Lung microvascular endothelial cell (primary cell): ENCODE measurements around the gene RCOR2. TPM values are rescaled to one million over a fixed set of nuclear protein-coding genes. Genes with fewer than 3 reads are reported as not detected.
A peak's percentile ranks its signal among the peaks of the same experiment; 100 is the strongest.

Experiments used
- DNase-seq, 2 donors: peaks; one replicate each; pipeline versions ENCODE4 v3.0.0 to v3.0.0-alpha.2; 2010; ENCODE audit warnings: low read depth in 2 of 2
- total RNA-seq: library from RNA; depleted of rRNA; stranded (reverse); fragments of >200 nt; gene quantifications from 2 replicates; pipeline ENCODE4 v1.2.1, GENCODE V29; 2014

Gene RCOR2
- total RNA-seq, 1 donor from 2014 or later, result under 0.01 TPM

DNA sequence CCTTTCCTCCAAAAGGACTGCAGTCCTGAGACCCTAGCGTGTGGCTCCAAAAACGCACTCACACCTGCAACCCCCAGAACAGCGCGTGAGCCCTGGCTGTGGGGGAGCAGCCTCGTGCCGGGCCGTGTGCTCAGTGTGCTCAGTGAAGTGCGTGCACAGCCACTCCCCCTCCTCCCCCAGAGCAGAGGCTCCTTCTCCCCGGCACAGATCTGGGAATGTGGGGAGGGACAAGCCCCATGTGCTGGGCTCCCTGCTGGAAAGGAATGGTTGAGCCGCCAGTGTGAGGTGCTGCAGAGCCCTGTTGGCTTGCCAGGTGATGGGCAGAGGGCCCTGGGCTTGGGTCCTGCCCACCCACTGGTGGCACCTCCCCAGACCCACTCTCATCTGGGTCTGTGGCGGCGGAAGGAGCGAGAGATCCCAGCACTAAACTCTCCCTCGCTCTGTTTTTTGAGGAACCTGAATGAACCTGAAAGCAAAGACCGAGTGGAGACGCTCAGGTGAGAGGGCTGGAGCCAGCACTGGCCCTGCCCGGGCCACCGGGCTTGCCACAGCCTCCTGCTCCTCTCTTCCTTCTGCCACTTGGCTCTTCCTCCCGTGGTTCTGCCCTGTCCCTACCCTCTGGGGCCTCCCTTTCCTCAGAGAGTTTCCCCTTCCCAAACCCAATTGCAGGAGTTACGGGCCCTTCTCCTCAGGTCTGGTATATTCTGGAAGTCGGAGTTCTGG, 9.0 kb downstream of the RCOR2 start:
- DNase-seq, result no peak

GRCh38 chr11:63907063-63907462, 9.9 kb downstream of the RCOR2 start:
- DNase-seq, result no peak

DNA sequence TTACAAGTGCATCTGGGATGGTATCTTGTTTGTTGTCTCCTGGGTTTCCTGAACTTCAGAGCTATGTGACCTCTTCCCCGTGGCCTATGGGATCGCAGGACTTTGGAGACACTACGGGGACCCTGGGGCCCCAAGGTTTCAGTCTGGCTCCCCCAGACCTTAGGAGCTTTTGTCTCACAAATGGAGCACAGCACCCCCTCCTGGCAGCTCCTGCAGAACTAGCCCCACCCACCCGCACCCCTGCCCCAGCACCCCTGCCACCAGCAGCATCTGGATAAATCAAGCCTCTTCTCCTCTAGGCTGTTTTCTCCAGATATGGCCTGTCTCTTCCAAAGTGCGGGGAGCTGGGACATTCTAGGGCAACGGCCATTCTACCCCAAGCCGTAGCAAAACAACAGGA, 10.4 kb downstream of the RCOR2 start:
- peak; percentile 39 to 53 for DNase-seq

DNA sequence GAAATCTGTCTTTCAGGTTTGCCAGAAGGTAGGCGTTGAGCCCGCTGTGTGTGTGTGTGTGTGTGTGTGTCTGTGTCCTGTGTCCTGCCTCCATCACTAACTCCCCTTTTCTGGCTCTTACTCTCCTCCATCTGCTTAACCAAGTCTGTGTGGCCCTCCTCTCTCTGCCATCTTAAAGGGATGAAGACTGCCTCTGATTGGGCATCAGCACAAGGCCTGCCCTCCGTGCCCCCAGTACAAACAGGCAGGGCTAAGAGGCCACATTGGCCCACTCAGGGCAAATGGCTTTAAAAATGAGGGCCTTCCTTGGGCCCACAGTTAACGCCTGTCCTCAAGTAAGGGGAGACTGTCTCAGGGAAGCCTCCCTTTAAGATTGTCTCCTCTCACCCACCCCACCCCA, 10.9 kb downstream of the RCOR2 start:
- no peak for DNase-seq

DNA sequence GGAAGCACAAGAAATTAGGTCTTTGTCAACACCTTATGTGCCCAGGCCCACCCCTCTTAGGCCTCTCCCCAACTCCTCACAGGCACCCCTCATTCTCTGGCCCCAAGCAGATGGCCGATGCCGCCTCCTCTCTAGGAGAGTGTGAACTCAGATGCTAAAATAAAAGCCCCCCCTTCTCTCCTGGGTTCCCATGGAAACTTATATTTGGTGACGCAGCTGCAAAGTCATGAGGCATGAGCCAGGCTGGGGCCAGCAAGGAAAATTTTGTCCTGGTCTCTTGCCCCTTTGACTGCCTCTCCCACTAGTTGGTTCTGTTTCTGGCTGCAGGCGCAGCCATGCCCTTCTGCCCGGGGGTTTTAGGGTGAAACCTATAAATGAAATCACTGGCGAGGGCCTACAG, 11.8 kb downstream of the RCOR2 start:
- no peak for DNase-seq

- DNase-seq, result no peak
These were observed 12.2 kb downstream of the RCOR2 start for GRCh38 chr11:63904743-63905142.

GRCh38 chr11:63903884-63904283, 13.1 kb downstream of the RCOR2 start:
- no peak for DNase-seq

DNA sequence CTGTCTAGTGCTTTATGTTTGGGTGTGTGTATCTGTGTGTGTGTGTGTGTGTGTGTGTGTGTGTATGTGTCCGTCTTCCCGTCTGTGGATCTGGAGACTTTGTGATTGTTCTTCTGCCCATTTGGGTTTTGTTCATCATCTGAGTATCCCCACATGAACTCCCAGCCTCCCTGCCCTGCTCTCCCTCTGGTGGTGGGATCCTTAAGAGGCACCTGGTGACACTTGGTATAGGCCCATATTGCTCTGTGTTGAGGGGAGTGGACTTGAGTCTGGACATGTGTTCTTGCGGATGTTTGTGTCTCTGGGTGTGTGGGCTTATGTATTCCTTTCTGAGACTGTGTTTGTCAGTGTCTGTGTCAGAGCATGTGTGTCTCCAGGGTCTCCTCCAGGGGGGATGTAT, 15.3 kb downstream of the RCOR2 start:
- peak; percentile 31 to 43 for DNase-seq

GRCh38 chr11:63897459-63898146, 19.4 kb downstream of the RCOR2 start:
- DNase-seq, result no peak

- no peak for DNase-seq
These were observed 20.9 kb downstream of the RCOR2 start for GRCh38 chr11:63896071-63896470.

- no peak for DNase-seq
These were observed 23.6 kb downstream of the RCOR2 start for GRCh38 chr11:63893355-63893754.

DNA sequence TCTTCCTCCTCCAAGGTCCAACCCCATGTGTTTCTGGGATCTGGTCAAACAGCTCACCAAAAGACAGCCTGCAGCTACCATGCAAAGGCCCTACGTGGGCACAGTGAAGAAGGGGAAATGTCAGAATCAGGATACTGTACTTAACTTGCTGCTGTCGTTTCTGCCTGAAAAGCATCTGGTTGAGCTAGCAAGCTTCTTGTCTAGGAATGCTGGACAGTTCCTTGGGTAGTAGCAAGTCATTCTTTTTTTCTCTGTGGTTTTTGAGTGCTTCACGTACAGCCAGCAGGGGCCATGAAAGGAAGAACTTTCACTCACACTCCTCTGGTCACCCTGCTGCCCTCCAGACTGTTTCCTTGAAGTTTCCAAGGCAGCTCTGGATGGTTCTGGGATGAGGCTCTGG, 24.7 kb downstream of the RCOR2 start:
- peak in 1 of 2 donors; percentile 40 for DNase-seq

DNA sequence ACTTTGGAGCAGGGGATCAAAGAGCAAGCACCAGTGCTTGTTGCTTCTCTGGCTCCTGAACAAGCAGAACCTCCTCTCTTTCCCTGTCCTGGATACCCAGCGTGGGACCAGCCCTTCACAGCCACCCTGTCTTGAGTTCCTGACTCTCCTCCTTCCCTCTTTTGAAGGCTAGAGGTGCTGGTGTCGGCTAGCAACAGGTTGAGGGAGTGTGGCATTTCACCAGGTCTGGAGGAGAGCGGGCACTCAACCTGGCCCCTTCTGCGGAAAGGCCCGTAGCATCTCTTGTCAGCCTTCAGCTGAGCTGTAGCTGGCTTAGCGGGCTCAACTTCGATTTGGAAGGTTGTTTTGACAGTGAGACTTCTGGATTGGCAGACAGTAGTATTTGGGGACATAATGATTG, 26.6 kb downstream of the RCOR2 start:
- DNase-seq, result no peak

DNA sequence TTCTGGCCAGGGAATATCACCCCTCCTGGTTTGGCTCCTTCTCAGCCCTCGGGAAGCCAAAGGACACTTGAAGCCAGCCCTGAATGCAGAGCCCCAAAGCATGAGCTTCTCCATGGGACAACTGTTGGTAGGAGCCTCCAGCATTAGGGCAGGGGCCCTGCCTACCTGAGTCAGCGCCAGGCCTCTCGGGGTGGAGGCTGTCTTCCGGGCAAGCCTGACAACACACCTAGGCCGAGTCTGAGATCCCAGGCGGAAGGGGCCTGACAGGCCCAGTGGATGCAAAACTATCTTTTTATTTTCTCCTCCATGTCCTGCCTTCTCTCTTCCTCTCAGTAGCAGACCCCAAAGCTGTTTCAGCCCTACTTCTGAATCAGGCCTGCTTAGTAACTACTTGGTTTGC, 27.6 kb downstream of the RCOR2 start:
- DNase-seq, result no peak

DNA sequence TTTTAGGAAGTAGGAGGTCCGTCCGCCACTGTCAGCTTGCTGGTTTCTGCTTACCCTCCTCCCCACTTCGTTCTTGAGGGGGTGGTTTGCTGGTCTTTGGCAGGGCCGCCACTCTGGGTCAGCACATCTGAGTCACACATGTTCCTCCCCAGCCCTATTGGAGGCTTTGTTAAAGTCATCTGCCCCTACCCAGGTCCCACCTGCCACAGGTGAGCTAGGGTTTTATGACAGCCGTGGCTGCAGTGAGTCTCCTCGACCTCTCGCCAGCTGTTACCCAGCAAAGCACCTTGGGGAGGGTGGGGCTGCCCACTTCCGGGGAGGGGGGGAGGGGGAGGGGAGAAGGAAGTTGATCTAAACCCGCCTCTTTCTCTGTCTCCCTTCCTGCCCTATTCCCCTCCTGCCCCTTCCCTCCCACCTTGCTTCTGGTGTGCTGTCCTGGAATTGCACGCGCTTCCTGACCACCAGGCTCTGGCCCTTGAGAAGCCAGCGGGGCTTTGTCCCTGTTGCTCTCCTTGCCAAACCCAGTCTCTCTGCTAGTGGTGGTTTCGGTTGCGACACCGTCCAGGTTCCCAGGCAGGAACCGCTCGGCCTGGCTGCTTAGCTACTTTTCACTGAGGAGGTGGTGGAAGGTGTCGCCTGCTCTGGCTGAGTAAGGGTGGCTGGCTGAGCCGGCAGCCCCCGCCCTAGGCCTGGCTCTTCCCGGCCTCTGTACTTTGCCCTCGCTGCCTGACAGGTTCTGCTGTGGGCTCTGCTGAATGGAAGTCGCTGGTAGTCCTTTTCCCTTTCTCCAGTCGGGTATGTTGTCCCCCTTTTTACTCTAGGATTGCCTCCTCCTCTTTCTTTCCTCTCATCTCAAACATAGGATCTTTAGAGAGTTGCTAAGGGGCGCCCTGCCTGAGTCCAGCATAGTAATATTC, 28.5 kb downstream of the RCOR2 start:
- DNase-seq, result peak; percentile 20 to 50

DNA sequence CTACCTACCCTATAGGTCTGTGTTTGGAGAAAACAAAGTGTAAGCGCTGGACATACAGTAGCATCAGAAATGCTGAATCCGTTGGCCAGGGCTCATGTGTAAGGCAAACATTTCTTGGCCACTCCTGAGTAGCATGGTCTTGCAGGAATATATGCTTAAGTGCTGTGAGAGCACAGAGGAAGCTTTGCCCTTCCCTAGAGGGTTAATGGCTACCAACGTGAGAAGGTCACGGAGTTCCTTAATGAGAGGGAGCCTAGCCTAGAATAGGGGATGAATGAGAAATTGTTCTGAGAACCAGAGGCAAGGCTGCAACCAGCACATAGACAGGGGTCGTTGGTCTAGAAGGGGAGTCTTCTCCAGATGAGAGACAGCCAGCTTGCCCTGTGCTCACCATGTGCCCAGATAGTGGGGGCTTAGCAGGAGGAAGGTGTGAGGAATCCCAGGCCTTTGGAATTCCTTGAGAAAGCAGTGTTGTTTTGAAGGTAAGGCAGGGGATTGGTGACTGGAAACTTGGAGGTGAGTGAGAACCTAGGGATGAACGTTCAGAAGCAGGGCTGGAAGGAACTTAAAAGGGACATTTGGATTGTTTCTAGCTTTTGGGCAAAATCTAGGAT, 29.5 kb downstream of the RCOR2 start:
- no peak for DNase-seq

DNA sequence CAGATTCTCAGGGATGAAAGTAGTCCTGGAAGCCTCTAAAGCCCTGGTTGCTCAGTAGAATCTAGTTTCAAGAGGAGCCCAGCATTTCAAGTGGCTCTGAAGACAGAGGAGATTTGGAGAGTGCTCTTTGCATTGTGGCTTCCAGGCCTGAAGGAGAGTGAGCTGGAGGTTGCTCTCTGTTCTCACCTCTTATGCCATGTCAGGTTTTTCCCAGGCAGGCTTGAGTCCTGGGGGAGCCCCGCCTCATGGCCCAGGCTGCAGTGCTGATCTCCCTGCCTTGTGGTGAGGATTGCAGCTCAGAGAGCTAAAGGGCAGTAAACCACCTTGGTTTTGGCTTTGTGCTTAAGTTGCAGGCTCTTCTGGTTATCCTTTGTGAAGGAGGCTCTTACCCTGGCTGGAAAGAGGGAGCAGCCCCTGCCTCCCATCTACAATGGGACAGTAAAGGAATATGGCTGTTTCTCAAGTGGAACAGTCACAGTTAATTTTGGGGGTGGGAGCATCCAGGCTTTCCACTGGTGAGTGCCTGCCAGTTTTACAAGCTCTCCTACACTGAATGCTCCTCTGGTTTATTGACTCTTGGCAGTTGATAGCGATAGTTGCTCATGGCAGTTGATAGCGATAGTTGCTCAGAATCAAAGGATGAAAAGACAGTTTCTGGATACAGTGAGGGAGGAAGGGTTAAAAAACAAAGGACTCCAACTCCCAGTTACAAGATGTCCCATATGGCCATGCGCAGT, 32.6 kb downstream of the RCOR2 start:
- no peak for DNase-seq

DNA sequence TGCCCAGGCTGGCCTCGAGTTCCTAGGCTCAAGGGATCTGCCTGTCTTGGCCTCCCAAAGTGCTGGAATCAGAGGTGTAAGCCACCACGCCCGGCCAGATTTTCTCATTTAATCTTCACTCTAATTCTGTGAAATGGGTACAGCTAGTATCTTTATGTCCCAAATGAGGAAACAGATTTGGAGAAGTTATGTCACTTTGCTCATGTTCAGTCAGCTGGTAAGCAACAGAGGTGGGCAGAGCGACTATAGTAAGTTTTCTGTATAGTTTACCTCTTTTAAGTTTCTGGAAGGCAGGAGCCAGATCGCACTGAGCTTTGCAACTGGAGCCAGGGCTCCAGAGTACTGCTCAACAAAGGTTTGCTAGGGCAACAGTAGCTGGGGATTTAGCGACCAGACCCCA, 33.2 kb downstream of the RCOR2 start:
- DNase-seq, result no peak

- no peak for DNase-seq
These were observed 34.3 kb downstream of the RCOR2 start for GRCh38 chr11:63882555-63883242.

GRCh38 chr11:63880403-63880790, 36.6 kb downstream of the RCOR2 start:
- peak in 1 of 2 donors; percentile 11 for DNase-seq
